Hindlimb muscle (tissue), 1 donor: ENCODE data around the gene TMEM63B. TPM values are rescaled to one million over a fixed set of nuclear protein-coding genes. Genes with fewer than 3 reads are reported as not detected.
A peak's percentile ranks its signal among the peaks of the same experiment; 100 is the strongest.
"Not testable (repeated sequence)": the region's sequence is repeated elsewhere in the genome, so short reads cannot be mapped to it uniquely, and the experiment has no call there.

ENCODE experiments used
- DNase-seq: peaks from one replicate; pipeline ENCODE4 v3.0.0-alpha.2; 2013
- polyA plus RNA-seq: library from polyadenylated mRNA; unstranded; fragments of 120-200 nt; gene quantifications from one replicate; pipeline ENCODE4 v1.2.1, GENCODE V29; 2013; ENCODE audit not compliant: insufficient read length

TMEM63B gene
- polyA plus RNA-seq, 1 donor: 18.8 TPM

- no peak for DNase-seq
Observed at GRCh38 chr6:44117397-44118128, 9.8 kb upstream of the TMEM63B start.

GRCh38 chr6:44119704-44120262 lies 7.6 kb upstream of the TMEM63B start:
- DNase-seq: no peak

GRCh38 chr6:44120692-44121443 lies 6.5 kb upstream of the TMEM63B start:
- DNase-seq: no peak

GRCh38 chr6:44122801-44123200 lies 4.6 kb upstream of the TMEM63B start:
- DNase-seq: no peak

- no peak for DNase-seq
Observed at GRCh38 chr6:44123544-44123943, 3.8 kb upstream of the TMEM63B start.

- peak; percentile 72 for DNase-seq
Observed at GRCh38 chr6:44126320-44127149, 819 bp upstream of the TMEM63B start.

- no peak for DNase-seq
Observed at GRCh38 chr6:44128020-44128917, 915 bp downstream of the TMEM63B start.

GRCh38 chr6:44129841-44130322 lies 2.5 kb downstream of the TMEM63B start:
- DNase-seq: no peak

- DNase-seq: no peak
Observed at GRCh38 chr6:44131892-44132291, 4.5 kb downstream of the TMEM63B start.

- no peak for DNase-seq
Observed at GRCh38 chr6:44132476-44132875, 5.1 kb downstream of the TMEM63B start.

GRCh38 chr6:44133003-44133931 lies 5.9 kb downstream of the TMEM63B start:
- no peak for DNase-seq

- DNase-seq: no peak
Observed at GRCh38 chr6:44133981-44134711, 6.8 kb downstream of the TMEM63B start.

- no peak for DNase-seq
Observed at GRCh38 chr6:44135173-44135758, 7.9 kb downstream of the TMEM63B start.

- DNase-seq: no peak
Observed at GRCh38 chr6:44135875-44136274, 8.5 kb downstream of the TMEM63B start.

- DNase-seq: no peak
Observed at GRCh38 chr6:44138717-44139350, 11.5 kb downstream of the TMEM63B start.

GRCh38 chr6:44139351-44139743 lies 12.0 kb downstream of the TMEM63B start:
- no peak for DNase-seq

- no peak for DNase-seq
Observed at GRCh38 chr6:44142835-44143234, 15.5 kb downstream of the TMEM63B start.

GRCh38 chr6:44143731-44144130 lies 16.4 kb downstream of the TMEM63B start:
- DNase-seq: no peak

- not testable (repeated sequence) for DNase-seq
Observed at GRCh38 chr6:44144536-44144935, 17.2 kb downstream of the TMEM63B start.
